ENCODE measurements around the gene YIPF7.
A peak's percentile ranks its signal among the peaks of the same experiment; 100 is the strongest.

Gene YIPF7

DNA sequence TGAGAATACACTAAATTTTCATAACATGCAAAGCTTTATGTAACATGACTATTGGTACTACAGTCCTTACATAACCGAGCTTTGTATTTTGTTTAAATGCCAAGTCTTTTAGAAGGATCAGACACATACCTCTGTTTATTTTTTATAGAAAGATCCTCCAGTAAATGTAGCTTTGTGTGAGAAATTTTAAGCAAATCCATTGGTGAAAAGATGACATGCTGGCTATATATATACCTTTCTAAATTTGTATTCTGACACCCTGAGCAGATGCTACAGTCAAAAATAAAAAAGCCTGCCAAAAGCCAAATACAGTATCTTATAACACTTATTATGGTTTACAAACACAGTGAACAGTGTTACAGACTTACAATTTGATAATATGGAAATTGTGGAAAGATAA, at the start of gene YIPF7:
Gene YIPF7, minus strand, starts transcription at position 201 of the 400 bp plus-strand sequence. CDS start 1,525 bp downstream, outside the sequence.
- DNase-seq = no peak

DNA sequence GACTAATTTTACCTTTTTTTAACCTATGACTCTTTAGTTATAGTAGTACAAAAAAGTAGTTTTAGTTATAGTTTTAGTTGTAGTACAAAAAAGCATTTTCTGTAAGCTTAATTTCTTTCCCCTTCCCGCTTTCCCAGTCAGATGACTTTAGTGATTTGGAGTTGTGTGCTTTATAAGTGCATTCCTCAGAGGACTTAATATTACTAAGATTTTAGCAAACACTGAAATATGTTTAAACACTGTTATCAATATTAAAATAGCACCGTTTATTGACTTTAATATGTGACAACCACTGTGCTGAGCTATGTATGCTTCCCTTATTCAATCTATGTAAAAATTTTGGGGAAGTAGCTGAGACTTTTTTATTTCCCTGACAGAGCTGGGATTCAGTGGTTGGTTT, 49.6 kb upstream of the YIPF7 start:
- no peak for DNase-seq

GRCh38 chr4:44700427-44700826, 49.0 kb upstream of the YIPF7 start:
- DNase-seq = no peak

DNA sequence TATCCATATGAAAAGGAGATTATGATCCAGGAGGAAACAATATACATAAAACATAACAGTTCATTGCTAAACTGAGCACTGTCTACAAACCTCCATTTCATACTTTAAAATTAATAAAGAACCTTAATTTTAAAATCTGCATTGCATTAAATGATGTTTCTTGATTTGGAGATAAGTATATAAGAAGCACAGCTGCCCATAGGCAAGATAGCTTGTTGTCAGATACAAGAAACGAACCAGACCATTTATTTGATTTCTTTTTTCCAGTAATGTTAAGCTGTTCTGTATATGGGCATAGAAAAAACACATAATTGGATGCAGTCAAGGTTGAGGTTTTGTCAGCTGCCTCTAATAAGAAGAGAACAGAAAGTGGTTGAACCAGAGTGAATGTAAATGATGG, 33.2 kb upstream of the YIPF7 start:
- no peak for DNase-seq

DNA sequence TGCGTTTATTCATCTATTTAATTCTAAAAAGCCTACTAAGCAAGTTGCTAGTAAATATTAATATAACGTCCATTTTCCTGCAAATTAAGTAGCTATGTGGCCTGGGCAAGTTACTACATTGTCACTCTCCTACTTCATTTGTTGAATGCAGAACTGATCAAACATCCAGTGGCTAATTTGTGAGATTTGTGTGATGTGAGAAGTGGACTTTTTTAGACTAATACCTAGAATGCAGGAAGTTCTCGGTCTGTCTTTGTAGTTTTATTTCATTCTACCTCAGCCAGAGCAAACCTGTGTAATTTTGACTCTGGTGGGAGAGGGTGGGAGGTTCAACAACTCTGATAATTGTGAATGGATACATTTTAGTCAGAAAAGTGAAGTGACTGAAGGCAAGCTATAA, 27.6 kb upstream of the YIPF7 start:
- no peak for DNase-seq

DNA sequence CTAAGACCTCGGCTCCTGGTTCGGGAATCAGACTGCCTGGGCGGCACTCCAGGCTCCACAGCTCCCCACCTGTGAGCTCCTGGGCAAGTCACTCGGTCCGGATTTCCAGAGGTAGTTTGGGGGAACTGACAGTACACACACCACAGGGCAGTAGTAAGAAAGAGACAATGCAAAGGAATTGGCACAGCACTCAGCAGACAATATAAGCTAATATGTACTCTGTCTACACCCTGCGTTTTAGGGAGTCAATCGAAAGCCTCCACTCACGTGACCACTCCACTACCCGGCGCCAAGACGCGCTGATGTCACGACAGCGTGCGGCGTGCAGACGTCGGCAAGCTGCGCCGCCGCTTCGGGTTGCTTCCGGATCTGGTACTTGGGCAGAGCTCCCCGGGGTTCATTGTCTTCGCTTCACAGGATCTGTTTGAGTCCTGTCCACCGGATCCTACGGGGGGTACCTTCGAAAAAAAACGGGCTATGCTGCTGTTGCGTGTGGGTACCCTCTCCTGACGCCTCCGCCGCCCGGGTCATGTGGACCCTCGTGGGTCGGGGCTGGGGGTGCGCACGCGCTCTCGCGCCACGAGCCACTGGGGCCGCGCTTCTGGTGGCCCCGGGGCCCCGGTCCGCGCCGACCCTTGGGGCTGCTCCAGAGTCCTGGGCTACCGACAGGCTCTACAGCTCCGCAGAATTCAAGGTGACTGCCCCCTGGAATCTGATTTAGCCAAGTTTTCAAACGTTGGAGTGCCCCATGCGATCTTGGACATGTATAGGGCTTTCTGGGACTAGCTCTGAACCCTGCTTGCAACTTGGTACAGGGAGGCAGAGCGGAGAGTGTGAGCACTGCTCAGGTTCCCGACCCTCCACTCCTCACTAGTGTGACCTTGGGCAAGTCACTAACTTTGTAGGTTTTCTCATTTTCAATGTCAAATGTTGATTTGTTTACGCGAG, 26.9 kb upstream of the YIPF7 start, which contains the start of gene GUF1:
Gene GUF1, plus strand, starts transcription at position 327 of the 948 bp plus-strand sequence. Its CDS starts 203 bp downstream, at position 530.
- peak; percentile 27 for DNase-seq

- no peak for DNase-seq
Measured at GRCh38 chr4:44675366-44675765, 23.9 kb upstream of the YIPF7 start.

DNA sequence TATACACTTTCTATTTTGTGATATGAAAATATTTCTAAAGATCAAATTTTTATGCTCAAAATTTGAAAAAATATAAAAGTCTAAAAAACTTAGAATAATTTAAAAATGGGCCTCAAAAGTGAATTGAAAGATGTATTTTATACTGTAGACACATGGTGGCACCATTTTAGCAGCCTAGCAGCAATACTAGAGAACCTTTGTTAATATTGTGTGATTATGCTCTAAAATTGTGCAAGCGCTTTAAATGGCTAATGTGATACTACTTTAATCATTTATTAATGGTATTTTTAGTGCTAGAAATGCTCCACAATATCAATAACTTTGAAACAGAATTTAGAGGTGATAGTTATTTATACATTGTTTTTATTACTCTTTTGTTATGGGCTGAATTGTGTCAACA, 23.0 kb upstream of the YIPF7 start:
- no peak for DNase-seq

- DNase-seq = no peak
Measured at GRCh38 chr4:44671636-44672035, 20.2 kb upstream of the YIPF7 start.

DNA sequence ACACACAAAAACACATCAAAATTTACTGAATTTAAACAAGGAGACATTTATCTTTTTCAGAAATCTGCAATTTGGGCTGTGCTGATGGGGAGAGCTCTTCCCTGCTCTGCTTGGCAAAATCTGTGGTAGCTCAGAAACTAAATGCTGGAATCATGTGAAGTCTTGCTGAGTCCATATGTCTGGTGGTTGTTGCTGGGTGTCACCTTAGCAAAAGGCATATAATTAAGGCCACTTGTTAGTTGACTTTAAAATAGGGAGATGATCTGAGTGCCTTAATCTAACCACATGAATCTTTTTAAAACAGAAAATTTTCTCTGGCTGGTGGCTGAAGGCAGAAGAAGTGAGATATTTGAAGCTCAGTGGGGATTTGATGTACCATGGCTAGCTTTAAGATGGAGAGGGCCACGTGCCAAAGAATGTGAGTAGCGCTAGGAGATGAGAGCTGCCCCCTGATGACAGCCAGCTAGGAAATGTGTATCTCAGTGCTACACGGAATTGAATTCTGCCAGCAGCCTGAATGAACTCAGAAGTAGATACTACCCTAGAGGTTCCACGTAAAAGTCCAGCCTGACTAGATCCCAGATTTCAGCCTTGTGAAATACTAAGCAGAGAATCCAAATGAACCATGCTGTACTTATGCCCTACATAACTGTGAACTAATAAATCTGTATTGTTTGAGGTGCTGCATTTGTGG, 19.2 kb upstream of the YIPF7 start:
- DNase-seq = no peak

- no peak for DNase-seq
Measured at GRCh38 chr4:44668526-44668925, 17.1 kb upstream of the YIPF7 start.

GRCh38 chr4:44663539-44664263, 12.3 kb upstream of the YIPF7 start:
- no peak for DNase-seq

- DNase-seq = no peak
Measured at GRCh38 chr4:44662623-44663005, 11.2 kb upstream of the YIPF7 start.

GRCh38 chr4:44661940-44662622, 10.7 kb upstream of the YIPF7 start:
- no peak for DNase-seq

GRCh38 chr4:44660396-44660795, 9.0 kb upstream of the YIPF7 start:
- DNase-seq = no peak

GRCh38 chr4:44652002-44652401, 577 bp upstream of the YIPF7 start:
- DNase-seq = no peak

DNA sequence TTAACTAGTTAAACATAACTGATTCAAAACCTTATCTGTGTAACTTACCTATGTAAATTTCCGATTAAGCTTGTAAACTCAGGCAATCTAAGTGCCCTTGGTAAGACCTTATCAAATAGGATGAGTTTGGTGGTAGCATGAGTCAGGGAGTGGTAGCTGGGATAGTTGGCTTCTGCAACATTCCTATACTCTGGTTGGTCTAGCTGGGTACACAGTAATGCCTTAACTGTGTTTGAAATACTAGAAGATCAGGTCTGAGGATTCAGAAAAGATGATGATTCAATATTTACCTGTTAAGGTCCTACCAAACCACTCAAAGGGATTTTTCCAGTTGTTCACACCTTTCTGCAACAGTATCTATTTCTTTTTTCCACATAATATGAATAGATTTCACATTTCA, 5.3 kb downstream of the YIPF7 start:
- no peak for DNase-seq

- no peak for DNase-seq
Measured at GRCh38 chr4:44638091-44638490, 13.3 kb downstream of the YIPF7 start.

DNA sequence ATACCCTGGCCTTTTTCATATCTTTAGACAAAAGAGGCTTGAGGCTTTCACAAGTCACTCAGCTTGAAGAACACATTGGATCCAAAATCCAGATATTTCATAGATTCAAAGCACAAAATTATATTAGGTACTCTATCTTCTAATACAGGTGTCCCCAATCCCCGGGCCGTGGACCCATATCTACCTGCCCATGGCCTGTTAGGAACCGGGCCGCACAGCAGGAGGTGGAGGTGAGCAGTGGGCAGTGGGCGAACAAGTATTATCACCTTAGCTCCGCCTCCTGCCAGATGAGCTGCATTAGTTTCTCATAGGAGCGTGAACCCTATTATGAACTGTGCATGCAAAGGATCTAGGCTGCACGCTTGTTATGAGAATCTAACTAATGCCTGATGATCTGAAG, 18.7 kb downstream of the YIPF7 start:
- no peak for DNase-seq

GRCh38 chr4:44632089-44632488, 19.3 kb downstream of the YIPF7 start:
- no peak for DNase-seq

GRCh38 chr4:44629280-44629866, 22.1 kb downstream of the YIPF7 start:
- DNase-seq = no peak

GRCh38 chr4:44623676-44624075, 27.7 kb downstream of the YIPF7 start:
- no peak for DNase-seq
